K562 (cell line): ENCODE results near the gene PTPRU. TPM values are rescaled to one million over a fixed set of nuclear protein-coding genes. Genes with fewer than 3 reads are reported as not detected.

Source experiments
- ARID4B ChIP-seq: sonication (generic); formaldehyde crosslinking; IDR thresholded peaks from 2 replicates; pipeline ENCODE4 v1.8.0; 2022; ENCODE audit warnings: mild to moderate bottlenecking, missing genetic modification reagents
- ETV6 ChIP-seq, 3 experiments: fragments of 150-350 bp in 1 of 3; sonication (generic) in 1 of 3; formaldehyde crosslinking in 1 of 3; IDR thresholded peaks; 2 replicates each; pipeline versions ENCODE4 v1.6.1 to v1.8.0; 2014 to 2022; ENCODE audit warnings: borderline replicate concordance in 2 of 3, low read depth in 2 of 3, antibody characterized with exemption in 1 of 3, low read length in 1 of 3, mild to moderate bottlenecking in 1 of 3, missing genetic modification reagents in 1 of 3
- JUND ChIP-seq, 2 experiments: IDR thresholded peaks; 2 replicates in 1 of 2; 3 replicates in 1 of 2; pipeline ENCODE4 v1.6.1; 2011; ENCODE audit warnings: borderline replicate concordance in 2 of 2, low read depth in 2 of 2, low read length in 2 of 2, improper control_type of control experiment in 1 of 2, missing biosample characterization in 1 of 2, missing genetic modification characterization in 1 of 2, missing genetic modification reagents in 1 of 2
- MCM2 ChIP-seq: fragments of 450-650 bp; IDR thresholded peaks from 2 replicates; pipeline ENCODE4 v1.6.1; 2017; ENCODE audit warnings: low read depth, mild to moderate bottlenecking
- PREB ChIP-seq: sonication (generic); formaldehyde crosslinking; IDR thresholded peaks from 2 replicates; pipeline ENCODE4 v1.8.1; 2023; ENCODE audit warnings: mild to moderate bottlenecking, missing genetic modification reagents
- SMARCC2 ChIP-seq: fragments of 450-650 bp; IDR thresholded peaks from 2 replicates; pipeline ENCODE4 v1.6.1; 2017; ENCODE audit warnings: antibody characterized with exemption, moderate library complexity, mild to moderate bottlenecking, low read depth
- TFAM ChIP-seq: fragments of 250-450 bp; sonication (Bioruptor Pico); conservative IDR thresholded peaks from 2 replicates; pipeline ENCODE4 v1.5.0; 2021; ENCODE audit warnings: mild to moderate bottlenecking, moderate library complexity
- TRIM24 ChIP-seq, 2 experiments: fragments of 450-650 bp; IDR thresholded peaks; 2 replicates each; pipeline ENCODE4 v1.6.1; 2016
- ZNF592 ChIP-seq: fragments of 450-650 bp; IDR thresholded peaks from 2 replicates; pipeline ENCODE4 v1.6.1; 2017; ENCODE audit warnings: antibody characterized with exemption, mild to moderate bottlenecking
- ZNF639 ChIP-seq, 2 experiments: fragments of 200-800 bp in 1 of 2; sonication (Bioruptor generic) in 1 of 2; sonication (generic) in 1 of 2; formaldehyde crosslinking in 1 of 2; IDR thresholded peaks in 1 of 2; conservative IDR thresholded peaks in 1 of 2; 2 replicates each; pipeline versions ENCODE4 v1.5.0 to v1.6.1; 2016 to 2020; ENCODE audit warnings: missing compliant biosample characterization in 1 of 2, missing genetic modification characterization in 1 of 2, missing genetic modification reagents in 1 of 2
- polyA plus RNA-seq, 8 experiments: library from polyadenylated mRNA; depleted of rRNA in 4 of 8; stranded (reverse) in 5 of 8; unstranded in 3 of 8; fragments of >200 nt; fragmentation: Nextera tagmentation in 2 of 8; fragmentation: Illumina TruSeq in 1 of 8; extraction: Ambion mirVana in 2 of 8; extraction: Trizol in 1 of 8; gene quantifications; 2 replicates each; pipeline versions ENCODE4 v1.2.1 to v1.2.3, GENCODE V29; 2011 to 2014; ENCODE audit warnings: inconsistent platforms in 1 of 8, missing spikeins in 1 of 8
- total RNA-seq, 7 experiments: library from RNA; depleted of rRNA in 6 of 7; stranded (reverse); fragments of >200 nt in 6 of 7; fragmentation: Illumina TruSeq in 2 of 7; extraction: Trizol in 2 of 7; gene quantifications; 2 replicates each; pipeline versions ENCODE4 v1.2.1 to v1.2.3, GENCODE V29; 2011 to 2021; ENCODE audit warnings: low replicate concordance in 1 of 7

The PTPRU gene
- total and polyA plus RNA-seq, 9 of the 15 experiments (the other 6 are each of a cell fraction or from before 2014, with no cell fraction given), result 0.01 to 2.9 (median 1.0) TPM

GRCh38 chr1:29202584-29203340 lies 33.6 kb upstream of the PTPRU start (continued):
- TF ChIP-seq ZNF639 (CRISPR knock-in tag; conservative IDR thresholded peaks at IDR 0.05 in 1 of 2, IDR thresholded peaks at IDR 0.05 in 1 of 2) (0 out of 4 replicates have a peak, but pooled peaks of 1 of the 2 experiments have one; percentile 69), JUND (IDR thresholded peaks at IDR 0.05; ENCODE audit: borderline replicate concordance, low read depth, low read length) (peak; percentile 99), JUND (tag; IDR thresholded peaks at IDR 0.05; ENCODE audit: borderline replicate concordance, low read depth, low read length) (peak; percentile 99), ARID4B (CRISPR knock-in tag) (peak; percentile 91; the same call in 1 of the 2 replicates), PREB (CRISPR knock-in tag) (no peak), SMARCC2 (peak; percentile 77), MCM2 (no peak), TFAM (CRISPR knock-in tag) (no peak), TRIM24 (IDR thresholded peaks at IDR 0.05) (peak; percentile 38 to 72; a peak in 3 of 4 replicates), ZNF592 (peak; percentile 84), ETV6 (IDR thresholded peaks at IDR 0.05; ENCODE audit: borderline replicate concordance in 1 of 2, low read depth in 2 of 2, low read length in 1 of 2) (0 out of 4 replicates have a peak, but pooled peaks have one; percentile 11 to 20), ETV6 (CRISPR knock-in tag; IDR thresholded peaks at IDR 0.05; ENCODE audit: borderline replicate concordance) (no peak)
